Colon (tissue), 2 donors: Measurements from ENCODE around the gene PSD.

Experiments used
- FAIRE-seq: peaks from 2 replicates; lab custom pipeline; 2012; peaks lifted over from hg19 to GRCh38; lab: Jason Lieb, UNC
- donor health status: control.
- donor health status: control.

The PSD gene

GRCh38 chr10:102384053-102384452, 34.5 kb downstream of the PSD start:
- no peak for FAIRE-seq

DNA sequence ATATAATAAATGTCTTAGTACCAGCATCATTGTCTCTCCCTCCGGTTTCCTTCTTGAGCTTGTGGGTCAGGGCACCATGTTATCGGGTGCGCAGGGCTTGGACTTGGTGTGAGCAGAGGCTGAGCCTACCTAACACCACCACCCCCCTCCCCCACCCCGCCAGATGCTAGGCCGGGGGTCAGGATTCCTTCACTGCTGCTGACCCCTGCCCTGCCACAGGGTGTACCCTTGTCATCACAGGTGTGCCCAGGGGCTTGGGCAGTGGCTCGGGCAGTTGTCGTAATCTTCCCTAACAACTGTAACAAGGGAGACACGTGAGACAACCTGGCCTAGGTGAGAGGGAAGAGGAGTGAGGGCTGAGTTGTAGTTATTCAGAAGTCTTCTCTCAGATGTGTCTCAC, 35.7 kb downstream of the PSD start:
- FAIRE-seq: no peak

GRCh38 chr10:102381983-102382382, 36.6 kb downstream of the PSD start:
- no peak for FAIRE-seq

DNA sequence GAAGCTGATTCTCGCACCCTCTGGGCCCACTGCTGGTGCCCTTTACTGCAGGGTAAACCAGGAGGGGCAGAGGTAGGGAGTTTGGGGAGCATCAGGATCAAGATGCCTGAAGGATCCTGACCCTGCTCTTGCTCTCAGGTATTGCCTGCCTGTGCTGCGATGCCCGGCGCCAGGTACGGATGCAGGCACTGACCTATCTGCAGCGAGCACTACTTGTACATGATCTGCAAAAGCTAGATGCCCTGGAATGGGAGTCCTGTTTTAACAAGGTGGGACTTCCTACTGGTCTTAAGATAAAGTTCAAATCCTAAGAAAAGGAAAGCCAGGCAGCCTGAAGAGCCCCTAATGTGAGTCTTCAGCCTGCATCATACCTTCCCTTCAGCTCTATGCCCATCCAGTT, 39.2 kb downstream of the PSD start:
- no peak for FAIRE-seq

DNA sequence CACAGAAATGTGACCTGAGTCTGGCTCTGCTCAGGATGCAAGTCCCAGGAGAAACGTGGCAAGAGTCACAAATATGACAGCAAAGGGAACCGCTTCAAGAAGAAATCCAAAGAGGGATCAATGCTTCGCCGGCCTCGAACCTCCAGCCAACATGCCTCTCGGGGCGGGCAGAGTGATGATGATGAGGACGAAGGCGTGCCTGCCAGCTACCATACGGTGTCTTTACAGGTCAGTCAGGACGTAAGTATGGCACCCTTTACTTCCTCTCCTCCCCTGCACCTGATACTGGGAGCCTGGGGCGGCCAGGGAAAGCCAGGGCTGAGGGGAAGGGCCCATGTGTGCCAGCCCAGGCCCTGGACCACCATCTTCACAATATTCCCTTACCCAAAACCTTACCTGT, 41.7 kb downstream of the PSD start:
- FAIRE-seq: no peak

DNA sequence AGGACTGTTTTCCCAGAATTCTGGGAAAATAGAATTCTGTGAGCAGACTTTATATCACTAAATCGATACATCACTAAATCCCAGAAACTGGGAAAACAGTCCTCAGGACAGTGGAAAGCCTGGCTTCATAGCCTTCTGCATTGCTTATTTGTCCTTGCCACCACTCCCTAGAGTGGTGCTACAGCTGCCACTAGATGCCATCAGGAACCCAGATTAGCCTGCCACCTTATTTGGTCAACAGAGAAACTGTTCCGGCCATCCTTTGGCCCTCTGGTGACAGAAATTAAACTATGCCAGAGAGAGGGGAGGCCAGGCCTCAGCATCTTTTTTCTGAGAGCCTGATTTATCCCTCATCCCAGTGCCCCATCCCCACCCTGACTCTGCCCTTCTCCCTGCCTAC, 42.7 kb downstream of the PSD start:
- FAIRE-seq: no peak

- no peak for FAIRE-seq
These were observed 43.3 kb downstream of the PSD start for GRCh38 chr10:102375250-102375649.

- FAIRE-seq: peak; percentile 14
These were observed 47.3 kb downstream of the PSD start for GRCh38 chr10:102371295-102371694.

GRCh38 chr10:102368077-102368476, 50.5 kb downstream of the PSD start:
- no peak for FAIRE-seq

DNA sequence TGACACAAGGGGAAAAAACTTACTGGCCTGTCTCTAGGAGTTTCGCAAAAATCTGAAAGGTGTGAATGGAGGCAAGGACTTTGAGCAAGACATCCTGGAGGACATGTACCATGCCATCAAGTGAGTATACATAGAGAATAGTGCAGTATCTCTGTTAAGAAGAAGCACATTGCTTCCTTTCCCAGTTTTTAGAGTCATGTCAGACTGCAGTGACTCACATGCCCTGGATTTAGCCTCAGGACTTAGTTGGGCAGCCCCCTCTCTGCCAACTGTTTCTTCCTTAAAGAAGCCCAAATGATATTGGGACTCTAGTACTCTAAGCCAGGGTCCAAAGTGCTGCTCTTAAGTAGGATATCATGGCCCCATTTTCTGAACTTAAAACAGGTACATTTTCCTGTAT, 51.1 kb downstream of the PSD start:
- no peak for FAIRE-seq

DNA sequence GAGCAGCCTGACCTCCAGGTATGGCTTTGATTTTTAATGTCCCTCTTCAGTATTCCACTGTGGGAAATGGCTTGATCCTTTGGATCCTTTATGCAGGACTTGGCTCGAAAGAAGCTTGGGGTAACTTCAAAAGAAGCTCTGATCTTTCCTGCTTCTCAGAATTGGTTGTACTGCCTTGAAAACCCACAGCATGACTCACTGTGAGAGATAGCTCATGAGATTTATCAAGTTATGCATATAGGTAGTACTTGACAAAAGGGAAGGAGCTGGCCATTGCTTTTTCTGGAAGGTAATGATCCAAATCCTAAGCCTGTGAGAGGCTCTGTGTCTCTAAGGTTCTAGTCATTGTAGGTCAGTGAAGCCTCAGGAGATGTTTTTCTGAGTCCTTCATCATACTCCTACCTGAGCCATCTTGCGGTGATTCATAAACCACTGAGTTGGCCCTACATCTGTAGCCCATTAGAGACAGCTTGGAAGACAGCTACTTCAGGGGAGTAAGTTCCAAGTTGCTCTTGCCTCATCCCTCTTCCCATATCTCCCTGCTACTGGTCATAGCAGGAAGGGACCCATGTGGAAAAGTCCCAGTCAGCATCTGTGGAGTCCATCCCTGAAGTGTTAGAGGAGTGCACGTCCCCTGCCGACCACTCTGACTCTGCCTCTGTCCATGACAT, 59.7 kb downstream of the PSD start:
- no peak for FAIRE-seq

- FAIRE-seq: no peak
These were observed 64.1 kb downstream of the PSD start for GRCh38 chr10:102354451-102354850.
